Left lung (tissue), 10 donors: ENCODE results near the gene FBXO34. TPM values are rescaled to one million over a fixed set of nuclear protein-coding genes. Genes with fewer than 3 reads are reported as not detected.

Source experiments
- ATAC-seq: fragments of 200-7000 bp; cut with Tn5 transposase; one replicate; pipeline ENCODE4 v1.9.1; 2020; ENCODE audit warnings: moderate library complexity
- DNase-seq, 4 donors: peaks; one replicate each; pipeline ENCODE4 v3.0.0-alpha.2; 2013 to 2020
- H3K27ac ChIP-seq, 2 donors: fragments of 200-600 bp; sonication (generic) in 1 of 2; one replicate each; pipeline versions ENCODE4 v1.5.0 to v1.8.0; 2020 to 2021
- H3K27me3 ChIP-seq, 2 donors: fragments of 200-600 bp; sonication (generic) in 1 of 2; one replicate each; pipeline versions ENCODE4 v1.5.0 to v1.8.0; 2020 to 2021
- H3K36me3 ChIP-seq, 2 donors: fragments of 200-600 bp; sonication (generic) in 1 of 2; one replicate each; pipeline versions ENCODE4 v1.5.0 to v1.8.0; 2020 to 2021
- H3K4me1 ChIP-seq, 2 donors: fragments of 200-600 bp; one replicate each; pipeline ENCODE4 v1.8.0; 2021
- H3K4me3 ChIP-seq, 2 donors: fragments of 200-600 bp; sonication (generic) in 1 of 2; one replicate each; pipeline versions ENCODE4 v1.5.0 to v1.8.0; 2020 to 2021; ENCODE audit warnings: mild to moderate bottlenecking in 1 of 2
- H3K9me3 ChIP-seq, 2 donors: fragments of 200-600 bp; sonication (generic) in 1 of 2; one replicate each; pipeline versions ENCODE4 v1.5.0 to v1.8.0; 2020 to 2021
- intact Hi-C, 2 donors: fragments of 100-400 bp; cut with DNase I; formaldehyde crosslinking; loops; one replicate each; pipeline versions ENCODE4 v1.11.2 to v1.14.2; 2022
- polyA plus RNA-seq, 6 donors: library from polyadenylated mRNA; unstranded; fragments of 120-200 nt; gene quantifications; one replicate each; pipeline ENCODE4 v1.2.1, GENCODE V29; 2013; ENCODE audit not compliant: insufficient read length in 6 of 6
- total RNA-seq, 2 donors: library from RNA; stranded (reverse); fragmentation: NEBNext Ultra II Directional; extraction: Animal tissue kit (Norgen Biotek cat#: 25700); gene quantifications; one replicate each; pipeline ENCODE4 v1.2.1, GENCODE V29; 2021
- TF ChIP-seq, protein P1 (sequence below), 2 donors: fragments of 200-600 bp; sonication (generic) in 1 of 2; IDR thresholded peaks; one replicate each; pipeline versions ENCODE4 v1.5.0 to v1.8.0; 2021; ENCODE audit warnings: antibody characterized with exemption in 2 of 2
- donor health status: DM: no; HTN: yes; CAD: no.
- donor health status: DM: no; HTN: no; CAD: no.

Gene FBXO34
- total and polyA plus RNA-seq, 8 donors: 24.4 to 43.9 (median 33.5) TPM

DNA sequence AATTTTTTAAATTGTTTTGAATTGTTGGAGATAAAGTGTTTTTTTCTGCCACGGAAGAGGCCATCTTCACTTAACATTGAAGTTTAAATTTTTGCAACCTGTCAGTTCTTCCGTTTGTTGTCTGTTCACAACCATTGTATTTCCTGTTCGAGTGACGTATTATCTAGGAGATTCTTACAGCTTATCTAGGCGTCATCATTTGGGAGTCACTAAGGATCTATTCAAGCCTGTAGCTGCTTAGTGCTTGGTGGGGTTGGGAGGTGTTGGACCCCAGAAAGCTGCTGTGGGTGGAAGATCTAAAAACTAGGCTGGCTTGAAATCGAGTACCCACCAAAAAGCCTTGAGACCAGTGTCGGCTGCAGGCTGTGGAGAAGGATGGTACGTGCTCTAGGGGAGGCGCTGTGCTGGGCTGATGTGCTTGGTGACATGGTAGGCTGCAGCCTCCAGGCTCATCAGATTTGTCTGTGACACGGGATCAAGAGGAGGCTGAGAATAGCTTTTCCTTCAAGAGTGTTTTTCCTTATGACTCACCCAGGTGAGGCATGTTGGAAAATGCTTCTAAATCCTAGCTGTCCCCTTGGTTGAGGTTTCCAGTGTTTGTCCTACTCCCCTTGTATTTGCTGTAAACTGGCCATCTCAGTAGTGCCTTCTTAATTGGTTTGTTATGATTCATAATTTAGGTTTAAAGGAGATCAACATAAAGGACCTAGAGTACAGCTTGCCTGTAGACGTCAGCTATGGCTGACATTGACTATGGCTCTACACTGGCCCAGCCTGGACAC, 82.7 kb downstream of the FBXO34 start:
- peak; percentile 59 for ATAC-seq

DNA sequence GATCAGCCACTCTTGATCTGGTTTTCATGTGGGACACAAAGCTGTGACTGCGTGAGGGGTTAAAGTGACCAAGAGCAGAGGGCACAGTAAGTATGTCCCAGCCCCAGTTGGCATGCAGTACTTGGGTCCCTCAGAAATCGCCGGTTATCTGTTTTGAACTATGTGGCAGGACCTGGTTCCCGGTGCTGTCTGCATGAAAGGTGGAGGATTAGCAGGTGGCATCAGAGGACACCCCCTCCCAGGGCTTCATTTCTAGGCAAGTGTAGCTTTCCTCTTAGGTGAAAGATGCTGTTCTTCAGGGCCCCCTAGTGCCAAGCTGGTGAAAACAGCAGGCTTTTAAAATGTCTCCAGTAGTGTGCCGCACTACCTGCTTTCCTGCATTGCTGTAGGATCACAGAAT, 83.3 kb downstream of the FBXO34 start:
- intact Hi-C loops: loop anchor here in 1 of 2 donors (10.0 kb wide), 1 partner anchor 90 kb away; no protein-coding TSS in a partner anchor
- no peaks in the 10 kb centered on the region for H3K9me3 ChIP-seq
- TF ChIP-seq, protein P1, sequence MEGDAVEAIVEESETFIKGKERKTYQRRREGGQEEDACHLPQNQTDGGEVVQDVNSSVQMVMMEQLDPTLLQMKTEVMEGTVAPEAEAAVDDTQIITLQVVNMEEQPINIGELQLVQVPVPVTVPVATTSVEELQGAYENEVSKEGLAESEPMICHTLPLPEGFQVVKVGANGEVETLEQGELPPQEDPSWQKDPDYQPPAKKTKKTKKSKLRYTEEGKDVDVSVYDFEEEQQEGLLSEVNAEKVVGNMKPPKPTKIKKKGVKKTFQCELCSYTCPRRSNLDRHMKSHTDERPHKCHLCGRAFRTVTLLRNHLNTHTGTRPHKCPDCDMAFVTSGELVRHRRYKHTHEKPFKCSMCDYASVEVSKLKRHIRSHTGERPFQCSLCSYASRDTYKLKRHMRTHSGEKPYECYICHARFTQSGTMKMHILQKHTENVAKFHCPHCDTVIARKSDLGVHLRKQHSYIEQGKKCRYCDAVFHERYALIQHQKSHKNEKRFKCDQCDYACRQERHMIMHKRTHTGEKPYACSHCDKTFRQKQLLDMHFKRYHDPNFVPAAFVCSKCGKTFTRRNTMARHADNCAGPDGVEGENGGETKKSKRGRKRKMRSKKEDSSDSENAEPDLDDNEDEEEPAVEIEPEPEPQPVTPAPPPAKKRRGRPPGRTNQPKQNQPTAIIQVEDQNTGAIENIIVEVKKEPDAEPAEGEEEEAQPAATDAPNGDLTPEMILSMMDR (IDR thresholded peaks at IDR 0.05): peak; percentile 37 to 45
- no peaks in the 10 kb centered on the region for H3K27me3 ChIP-seq
- H3K4me3 ChIP-seq: no peak overlapping the region
- peak in 2 of 4 donors; percentile 30 to 51 for DNase-seq
- ATAC-seq: peak; percentile 84
- H3K27ac ChIP-seq: peak overlapping the region in 1 of 2 donors; percentile 13
- peaks cover 0 to 37% of the 10 kb centered on the region in 2 donors for H3K36me3 ChIP-seq
- peaks cover 0 to 8% of the 10 kb centered on the region in 2 donors for H3K4me1 ChIP-seq

More for the DNA sequence above, 82.7 kb downstream of the FBXO34 start:
- Histone ChIP-seq H3K4me3 (no peak overlapping the region), H3K4me1 (peaks cover 0 to 10% of the 10 kb centered on the region in 2 donors), H3K36me3 (peaks cover 0 to 37% of the 10 kb centered on the region in 2 donors), H3K9me3 (no peaks in the 10 kb centered on the region), H3K27ac (peak overlapping the region in 1 of 2 donors; percentile 13), H3K27me3 (no peaks in the 10 kb centered on the region)
- DNase-seq: no peak
- TF ChIP-seq, protein P1 (IDR thresholded peaks at IDR 0.05): no peak
- intact Hi-C loops: loop anchor here in 1 of 2 donors (10.0 kb wide), 1 partner anchor 89 kb away; no protein-coding TSS in a partner anchor

DNA sequence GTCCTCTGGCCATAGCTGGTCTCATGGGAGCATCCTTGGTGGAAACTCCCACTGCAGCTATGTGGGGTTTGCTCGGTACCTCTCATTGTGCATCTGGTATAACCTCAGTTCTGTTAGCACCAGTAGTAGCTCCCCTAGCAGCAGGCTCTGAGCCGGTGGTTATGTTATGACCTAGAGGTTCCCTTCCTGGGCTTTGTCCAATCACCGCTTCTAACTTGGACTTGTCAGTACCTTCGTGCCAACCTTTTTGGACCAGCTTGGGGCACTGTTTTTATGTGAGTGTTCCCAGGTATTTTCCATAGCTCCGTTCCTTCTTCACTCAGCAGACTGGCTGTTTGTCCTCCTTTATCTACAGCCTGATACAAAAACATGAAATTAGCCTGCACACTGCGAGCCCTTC, 84.7 kb downstream of the FBXO34 start:
- peaks cover 0 to 8% of the 10 kb centered on the region in 2 donors for H3K4me1 ChIP-seq
- H3K4me3 ChIP-seq: no peak overlapping the region
- H3K9me3 ChIP-seq: no peaks in the 10 kb centered on the region
- no peaks in the 10 kb centered on the region for H3K27me3 ChIP-seq
- TF ChIP-seq, protein P1 (IDR thresholded peaks at IDR 0.05): no peak
- intact Hi-C loops: loop anchor here in 1 of 2 donors (10.0 kb wide), 1 partner anchor 91 kb away; no protein-coding TSS in a partner anchor
- DNase-seq (no peak), ATAC-seq (no peak)
- no peak overlapping the region for H3K27ac ChIP-seq
- peaks cover 0 to 28% of the 10 kb centered on the region in 2 donors for H3K36me3 ChIP-seq

DNA sequence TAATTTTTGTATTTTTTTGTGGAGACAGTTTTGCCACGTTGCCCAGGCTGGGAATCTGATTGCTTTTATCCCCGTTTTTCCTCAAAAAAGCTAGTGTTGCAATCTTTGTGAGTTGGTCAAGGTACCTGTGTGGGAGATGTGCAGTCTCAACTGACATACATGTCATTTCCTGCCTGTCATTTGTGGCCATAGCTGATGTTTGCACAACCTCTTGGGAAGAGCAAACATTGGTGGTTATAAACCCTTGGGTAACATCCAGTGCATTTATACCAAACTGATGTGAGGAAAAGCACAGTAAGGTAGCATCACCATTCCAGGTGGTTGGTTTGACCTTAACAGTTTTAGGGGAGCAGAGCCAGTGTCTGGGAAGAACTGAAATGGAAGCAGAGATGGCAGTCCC, 85.7 kb downstream of the FBXO34 start:
- no peak overlapping the region for H3K4me3 ChIP-seq
- no peak overlapping the region for H3K27ac ChIP-seq
- H3K9me3 ChIP-seq: no peaks in the 10 kb centered on the region
- ATAC-seq (no peak), DNase-seq (no peak)
- H3K36me3 ChIP-seq: peaks cover 0 to 18% of the 10 kb centered on the region in 2 donors
- intact Hi-C loops: loop anchor here in 1 of 2 donors (10.0 kb wide), 1 partner anchor 92 kb away; no protein-coding TSS in a partner anchor
- peaks cover 0 to 8% of the 10 kb centered on the region in 2 donors for H3K4me1 ChIP-seq
- H3K27me3 ChIP-seq: no peaks in the 10 kb centered on the region
- TF ChIP-seq, protein P1 (IDR thresholded peaks at IDR 0.05): no peak

DNA sequence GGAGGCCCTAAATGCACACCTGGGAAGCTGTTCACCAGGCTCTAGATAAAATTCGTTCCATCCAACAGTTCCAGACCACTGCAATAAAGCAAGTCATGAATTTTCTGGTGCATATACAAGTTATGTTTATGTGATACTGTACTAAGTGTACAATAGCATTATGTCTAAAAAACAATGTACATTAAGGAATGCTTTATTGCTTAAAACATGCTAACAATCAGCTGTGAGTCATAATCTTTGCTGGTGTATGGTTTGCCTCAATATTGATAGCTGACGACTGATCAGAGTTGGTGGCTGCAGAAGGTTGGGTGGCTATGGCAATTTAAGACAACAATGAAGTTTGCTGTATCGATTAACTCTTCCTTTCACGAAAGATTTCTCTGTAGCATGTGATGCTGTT, 88.1 kb downstream of the FBXO34 start:
- Histone ChIP-seq H3K9me3 (no peaks in the 10 kb centered on the region), H3K4me3 (no peak overlapping the region), H3K36me3 (peaks cover 0 to 8% of the 10 kb centered on the region in 2 donors), H3K4me1 (peaks cover 0 to 2% of the 10 kb centered on the region in 2 donors), H3K27me3 (no peaks in the 10 kb centered on the region), H3K27ac (no peak overlapping the region)
- intact Hi-C loops: loop anchor here in 1 of 2 donors (10.0 kb wide), 1 partner anchor 95 kb away; no protein-coding TSS in a partner anchor
- TF ChIP-seq, protein P1 (IDR thresholded peaks at IDR 0.05): no peak
- ATAC-seq (no peak), DNase-seq (no peak)
